OCI-LY7 (cell line): ENCODE results near the gene CDR2L. TPM values are rescaled to one million over a fixed set of nuclear protein-coding genes. Genes with fewer than 3 reads are reported as not detected.

Source experiments
- BruUV-seq: library from RNA; stranded (reverse); fragments of 400-500 nt; replicated peaks from 2 replicates; lab custom pipeline; 2021; lab: Mats Ljungman, UMichigan
- CTCF ChIA-PET: fragments of 300-600 bp; sonication (Branson Sonifier 250); formaldehyde crosslinking; loops from one replicate; lab custom pipeline; 2022; ENCODE audit warnings: antibody characterized with exemption; ENCODE audit not compliant: unreplicated experiment; lab: Charles Lee
- POLR2A ChIA-PET: fragments of 300-600 bp; sonication (Branson Sonifier 250); formaldehyde crosslinking; loops from one replicate; lab custom pipeline; 2022; ENCODE audit warnings: antibody characterized with exemption; lab: Charles Lee
- DNase-seq: peaks from one replicate; pipeline ENCODE4 v3.0.0-alpha.2; 2015; ENCODE audit warnings: low spot score
- H2AFZ ChIP-seq: fragments of 200-600 bp; sonication (generic), shearing (Covaris generic); 2 replicates; pipeline ENCODE4 v1.6.1; 2014; ENCODE audit warnings: mild to moderate bottlenecking, antibody characterized with exemption, low read length, moderate library complexity
- H3K27ac ChIP-seq: fragments of 200-600 bp; sonication (generic); 2 replicates; pipeline ENCODE4 v1.5.1; 2014; ENCODE audit warnings: mixed run types, low read depth, mild to moderate bottlenecking, moderate library complexity, low read length, inconsistent platforms; ENCODE audit not compliant: poor library complexity, severe bottlenecking
- H3K36me3 ChIP-seq: fragments of 200-600 bp; sonication (generic); 2 replicates; pipeline ENCODE4 v1.6.1; 2014; ENCODE audit warnings: mild to moderate bottlenecking, antibody characterized with exemption, low read length, moderate library complexity, mixed read lengths; ENCODE audit not compliant: insufficient read depth
- H3K4me1 ChIP-seq: fragments of 200-600 bp; sonication (generic); 2 replicates; pipeline ENCODE4 v1.5.1; 2014; ENCODE audit warnings: mild to moderate bottlenecking, low read length; ENCODE audit not compliant: insufficient read depth, poor library complexity, severe bottlenecking
- H3K4me2 ChIP-seq: fragments of 200-600 bp; sonication (generic); 2 replicates; pipeline ENCODE4 v1.6.1; 2014; ENCODE audit warnings: mild to moderate bottlenecking, low read length
- H3K4me3 ChIP-seq: fragments of 200-600 bp; sonication (generic); 2 replicates; pipeline ENCODE4 v1.5.1; 2014; ENCODE audit warnings: mild to moderate bottlenecking, low read depth, low read length; ENCODE audit not compliant: poor library complexity, severe bottlenecking
- H3K79me2 ChIP-seq: fragments of 200-600 bp; sonication (generic); 2 replicates; pipeline ENCODE4 v1.6.1; 2016; ENCODE audit warnings: low read depth, mild to moderate bottlenecking, low read length, moderate library complexity, mixed read lengths; ENCODE audit not compliant: insufficient read depth
- H3K9me2 ChIP-seq: fragments of 200-600 bp; sonication (generic); 2 replicates; pipeline ENCODE4 v1.6.1; 2016; ENCODE audit warnings: mild to moderate bottlenecking, low read length, mixed read lengths; ENCODE audit not compliant: insufficient read depth
- H3K9me3 ChIP-seq: fragments of 200-600 bp; sonication (generic); 2 replicates; pipeline ENCODE4 v1.6.1; 2014; ENCODE audit warnings: mild to moderate bottlenecking, mixed run types, low read length, mixed read lengths
- H4K20me1 ChIP-seq: fragments of 200-600 bp; sonication (generic); 2 replicates; pipeline ENCODE4 v1.6.1; 2014; ENCODE audit warnings: mild to moderate bottlenecking, antibody characterized with exemption, low read length, moderate library complexity, mixed read lengths; ENCODE audit not compliant: insufficient read depth
- CTCF ChIP-seq: fragments of 200-600 bp; sonication (generic); conservative IDR thresholded peaks from 2 replicates; pipeline ENCODE4 v1.5.1; 2014; ENCODE audit warnings: mild to moderate bottlenecking, antibody characterized with exemption, low read length, moderate library complexity, mixed read lengths
- EZH2phosphoT487 ChIP-seq: fragments of 200-600 bp; sonication (generic); IDR thresholded peaks from 2 replicates; pipeline ENCODE4 v1.6.1; 2018; ENCODE audit warnings: low read depth, borderline replicate concordance, mild to moderate bottlenecking, mixed run types, antibody characterized with exemption, low read length, moderate library complexity, mixed read lengths
- intact Hi-C: fragments of 100-400 bp; cut with micrococcal nuclease; formaldehyde crosslinking; loops from one replicate; pipeline ENCODE4 v1.10.0; 2022; ENCODE audit not compliant: unreplicated experiment
- total RNA-seq, 2 experiments: library from RNA; depleted of rRNA in 1 of 2; stranded (reverse); fragments of >200 nt in 1 of 2; shearing (Covaris generic) in 1 of 2; gene quantifications; 2 replicates each; pipeline ENCODE4 v1.2.3, GENCODE V29; 2014 to 2022

CDR2L gene
- total RNA-seq, 2 experiments from 2014 or later = 0.49 to 0.79 TPM

- intact Hi-C loops = loop anchor here (1.0 kb wide), 1 partner anchor 45 kb away; no protein-coding TSS in a partner anchor
- CTCF ChIA-PET = interaction anchor here (0.6 to 1.1 kb wide), 3 partner anchors 10 to 46 kb away, joined by 3 to 6 read pairs (median 4); no protein-coding TSS in a partner anchor
- Histone ChIP-seq H3K9me2 (no peaks in the 10 kb centered on the region), H4K20me1 (no peaks in the 10 kb centered on the region), H3K4me1 (peaks cover 4% of the 10 kb centered on the region), H3K79me2 (no peaks in the 10 kb centered on the region), H3K36me3 (no peaks in the 10 kb centered on the region), H3K4me2 (no peak overlapping the region), H2AFZ (no peak overlapping the region), H3K4me3 (no peak overlapping the region), H3K9me3 (no peaks in the 10 kb centered on the region), H3K27ac (no peak overlapping the region)
- POLR2A ChIA-PET = no interaction called here
- peak; percentile 51; the same call in 1 of the 2 replicates for TF ChIP-seq CTCF
- no peak for TF ChIP-seq EZH2phosphoT487
- DNase-seq = no peak
- BruUV-seq = no TSS peak
Observed at GRCh38 chr17:75006653-75007052, 19.2 kb downstream of the CDR2L start.

- Histone ChIP-seq H3K9me3 (no peaks in the 10 kb centered on the region), H4K20me1 (no peaks in the 10 kb centered on the region), H3K79me2 (peaks cover 6% of the 10 kb centered on the region; the same call in 1 of the 2 replicates), H3K36me3 (no peaks in the 10 kb centered on the region), H2AFZ (no peak overlapping the region), H3K27ac (no peak overlapping the region), H3K4me2 (no peak overlapping the region), H3K9me2 (no peaks in the 10 kb centered on the region), H3K4me1 (peaks cover 9% of the 10 kb centered on the region), H3K4me3 (no peak overlapping the region)
- TF ChIP-seq EZH2phosphoT487 (no peak), CTCF (no peak)
- DNase-seq = peak; percentile 26
- intact Hi-C loops = no loop called here
- ChIA-PET CTCF (interaction anchor here (1.1 kb wide), 1 partner anchor 40 kb away, joined by 3 read pairs; no protein-coding TSS in a partner anchor), POLR2A (interaction anchor here (0.6 to 0.8 kb wide), 3 partner anchors 13 to 107 kb away, joined by 3 to 5 read pairs (median 3); no protein-coding TSS in a partner anchor)
- BruUV-seq = no TSS peak
Observed at GRCh38 chr17:75008373-75008772, 20.9 kb downstream of the CDR2L start.

DNA sequence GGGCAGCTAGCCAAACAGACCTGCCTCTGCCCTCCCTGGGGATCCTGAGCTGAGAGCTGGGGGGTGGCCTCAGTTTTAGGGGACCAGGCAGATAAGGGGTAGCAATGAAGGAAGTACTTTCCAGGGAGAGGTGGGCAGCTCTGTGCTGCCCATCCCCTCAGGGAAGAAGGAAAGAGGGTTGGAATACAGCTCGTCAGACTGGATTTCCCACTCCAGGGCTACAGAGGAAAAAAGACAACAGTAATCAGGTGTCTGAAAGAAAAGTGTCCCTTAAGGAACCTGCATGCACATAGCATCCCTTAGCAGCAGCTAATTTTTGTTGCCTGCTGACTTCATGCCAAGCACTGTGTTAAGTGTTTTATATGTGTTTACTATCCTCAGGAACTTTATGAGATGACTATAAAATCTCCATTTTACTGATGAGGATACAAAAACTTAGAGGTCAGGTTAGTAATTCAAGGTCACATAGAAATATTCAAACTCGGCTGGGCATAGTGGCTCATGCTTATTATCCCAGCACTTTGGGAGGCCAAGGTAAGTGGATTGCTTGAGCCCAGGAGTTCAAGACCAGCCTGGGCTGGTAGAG, 21.8 kb downstream of the CDR2L start:
- ChIA-PET CTCF (interaction anchor here (0.6 kb wide), 1 partner anchor 46 kb away, joined by 3 read pairs; no protein-coding TSS in a partner anchor), POLR2A (interaction anchor here (0.5 to 0.8 kb wide), 4 partner anchors 11 to 48 kb away, joined by 3 to 5 read pairs (median 3); no protein-coding TSS in a partner anchor)
- TF ChIP-seq EZH2phosphoT487 (no peak), CTCF (no peak)
- Histone ChIP-seq H3K9me2 (no peaks in the 10 kb centered on the region), H3K4me1 (peaks cover 16% of the 10 kb centered on the region), H3K9me3 (no peaks in the 10 kb centered on the region), H2AFZ (no peak overlapping the region), H3K79me2 (peaks cover 14% of the 10 kb centered on the region; the same call in 1 of the 2 replicates), H3K4me2 (no peak overlapping the region), H4K20me1 (no peaks in the 10 kb centered on the region), H3K4me3 (no peak overlapping the region), H3K27ac (no peak overlapping the region), H3K36me3 (no peaks in the 10 kb centered on the region)
- BruUV-seq = no TSS peak
- intact Hi-C loops = no loop called here
- DNase-seq = no peak
